Adrenal gland (tissue), 5 donors: ENCODE measurements around the gene RPL7L1.

Experiments used
- CTCF ChIP-seq, 6 experiments: fragments of 450-650 bp in 4 of 6; fragments of 200-600 bp in 2 of 6; sonication (generic) in 1 of 6; IDR thresholded peaks; 1 replicate in 5 of 6; 2 replicates in 1 of 6; pipeline versions ENCODE4 v1.5.1 to v1.8.0; 2016 to 2021; ENCODE audit warnings: antibody characterized with exemption in 6 of 6, mild to moderate bottlenecking in 2 of 6, moderate library complexity in 1 of 6
- POLR2A ChIP-seq, 2 donors: fragments of 450-650 bp; IDR thresholded peaks; one replicate each; pipeline ENCODE4 v1.6.1; 2017; ENCODE audit warnings: antibody characterized with exemption in 2 of 2, mild to moderate bottlenecking in 2 of 2, moderate library complexity in 1 of 2
- donor health status: DM: no; HTN: no; CAD: no.

- no peak for TF ChIP-seq CTCF (IDR thresholded peaks at IDR 0.05)
- TF ChIP-seq POLR2A (IDR thresholded peaks at IDR 0.05), result no peak
These were observed 45.4 kb upstream of the RPL7L1 start for GRCh38 chr6:42834056-42834455.
